ENCODE data around the gene SERPINB5.

GRCh38 chr18:63532471-63532870, 55.7 kb downstream of the SERPINB5 start:
- TF ChIP-seq, protein P1, sequence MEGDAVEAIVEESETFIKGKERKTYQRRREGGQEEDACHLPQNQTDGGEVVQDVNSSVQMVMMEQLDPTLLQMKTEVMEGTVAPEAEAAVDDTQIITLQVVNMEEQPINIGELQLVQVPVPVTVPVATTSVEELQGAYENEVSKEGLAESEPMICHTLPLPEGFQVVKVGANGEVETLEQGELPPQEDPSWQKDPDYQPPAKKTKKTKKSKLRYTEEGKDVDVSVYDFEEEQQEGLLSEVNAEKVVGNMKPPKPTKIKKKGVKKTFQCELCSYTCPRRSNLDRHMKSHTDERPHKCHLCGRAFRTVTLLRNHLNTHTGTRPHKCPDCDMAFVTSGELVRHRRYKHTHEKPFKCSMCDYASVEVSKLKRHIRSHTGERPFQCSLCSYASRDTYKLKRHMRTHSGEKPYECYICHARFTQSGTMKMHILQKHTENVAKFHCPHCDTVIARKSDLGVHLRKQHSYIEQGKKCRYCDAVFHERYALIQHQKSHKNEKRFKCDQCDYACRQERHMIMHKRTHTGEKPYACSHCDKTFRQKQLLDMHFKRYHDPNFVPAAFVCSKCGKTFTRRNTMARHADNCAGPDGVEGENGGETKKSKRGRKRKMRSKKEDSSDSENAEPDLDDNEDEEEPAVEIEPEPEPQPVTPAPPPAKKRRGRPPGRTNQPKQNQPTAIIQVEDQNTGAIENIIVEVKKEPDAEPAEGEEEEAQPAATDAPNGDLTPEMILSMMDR (IDR thresholded peaks at IDR 0.05) = no peak
- TF ChIP-seq POLR2A (IDR thresholded peaks at IDR 0.05) = no peak

Measured in suprapubic skin (tissue), 3 donors.